Ishikawa (cell line): ENCODE measurements around the gene AOC1.

Experiments
- CEBPB ChIP-seq: IDR thresholded peaks from 2 replicates; pipeline ENCODE4 v1.6.1; 2012
- CREB1 ChIP-seq: IDR thresholded peaks from 2 replicates; pipeline ENCODE4 v1.6.1; 2012; ENCODE audit warnings: low read depth
- EGR1 ChIP-seq: IDR thresholded peaks from 2 replicates; pipeline ENCODE4 v1.6.1; 2012
- EP300 ChIP-seq: IDR thresholded peaks from 2 replicates; pipeline ENCODE4 v1.6.1; 2012; ENCODE audit warnings: borderline replicate concordance
- FOXM1 ChIP-seq: IDR thresholded peaks from 2 replicates; pipeline ENCODE4 v1.6.1; 2012; ENCODE audit warnings: low read depth, borderline replicate concordance
- MAX ChIP-seq: IDR thresholded peaks from 2 replicates; pipeline ENCODE4 v1.6.1; 2012
- NFIC ChIP-seq: IDR thresholded peaks from 2 replicates; pipeline ENCODE4 v1.6.1; 2012
- RAD21 ChIP-seq: IDR thresholded peaks from 2 replicates; pipeline ENCODE4 v1.6.1; 2012; ENCODE audit warnings: low read depth
- REST ChIP-seq: IDR thresholded peaks from 2 replicates; pipeline ENCODE4 v1.6.1; 2012; ENCODE audit warnings: low read depth, mild to moderate bottlenecking
- TAF1 ChIP-seq: IDR thresholded peaks from 2 replicates; pipeline ENCODE4 v1.6.1; 2012; ENCODE audit warnings: low read depth, mild to moderate bottlenecking
- TCF12 ChIP-seq: IDR thresholded peaks from 2 replicates; pipeline ENCODE4 v1.6.1; 2012; ENCODE audit warnings: low read depth
- TEAD4 ChIP-seq: IDR thresholded peaks from 2 replicates; pipeline ENCODE4 v1.6.1; 2012
- USF1 ChIP-seq: IDR thresholded peaks from 2 replicates; pipeline ENCODE4 v1.6.1; 2012
- YY1 ChIP-seq: IDR thresholded peaks from 2 replicates; pipeline ENCODE4 v1.6.1; 2012; ENCODE audit warnings: low read depth
- ZBTB7A ChIP-seq: IDR thresholded peaks from 2 replicates; pipeline ENCODE4 v1.6.1; 2012; ENCODE audit warnings: low read depth

AOC1 gene

GRCh38 chr7:150879345-150879744 lies 27.0 kb downstream of the AOC1 start:
- TF ChIP-seq TAF1 (no peak), EP300 (no peak), YY1 (no peak), USF1 (no peak), NFIC (no peak), TEAD4 (no peak), RAD21 (no peak), MAX (no peak), ZBTB7A (no peak), EGR1 (no peak), REST (no peak), TCF12 (no peak), CREB1 (no peak), FOXM1 (no peak), CEBPB (no peak)

- no peak for TF ChIP-seq TEAD4
- no peak for TF ChIP-seq ZBTB7A
- TF ChIP-seq EP300 = no peak
- no peak for TF ChIP-seq CEBPB
- TF ChIP-seq TCF12 = no peak
- no peak for TF ChIP-seq CREB1
These were observed 28.9 kb downstream of the AOC1 start for GRCh38 chr7:150881189-150881588.

GRCh38 chr7:150890853-150891584 lies 38.7 kb downstream of the AOC1 start:
- no peak for TF ChIP-seq ZBTB7A
- TF ChIP-seq TAF1 = no peak
- no peak for TF ChIP-seq EP300
- TF ChIP-seq FOXM1 = no peak
- TF ChIP-seq CEBPB = no peak
- TF ChIP-seq TEAD4 = no peak
- TF ChIP-seq YY1 = no peak
- no peak for TF ChIP-seq MAX
- no peak for TF ChIP-seq EGR1
- TF ChIP-seq TCF12 = no peak
- TF ChIP-seq RAD21 = no peak
- TF ChIP-seq CREB1 = no peak
- no peak for TF ChIP-seq USF1
- TF ChIP-seq NFIC = no peak
- TF ChIP-seq REST = no peak

GRCh38 chr7:150891740-150892139 lies 39.4 kb downstream of the AOC1 start:
- TF ChIP-seq EGR1 (no peak), USF1 (no peak), TCF12 (no peak), REST (no peak), RAD21 (no peak), YY1 (no peak), FOXM1 (no peak), EP300 (no peak), ZBTB7A (no peak), NFIC (no peak), CREB1 (no peak), MAX (no peak), TAF1 (no peak), CEBPB (no peak)
